SKM-1 (cell line): Measurements from ENCODE around the gene KDM4B.

ENCODE experiments used
- DNase-seq: peaks from one replicate; lab custom pipeline; 2025; ENCODE audit not compliant: unreplicated experiment; lab: John Stamatoyannopoulos, UW

The KDM4B gene

DNA sequence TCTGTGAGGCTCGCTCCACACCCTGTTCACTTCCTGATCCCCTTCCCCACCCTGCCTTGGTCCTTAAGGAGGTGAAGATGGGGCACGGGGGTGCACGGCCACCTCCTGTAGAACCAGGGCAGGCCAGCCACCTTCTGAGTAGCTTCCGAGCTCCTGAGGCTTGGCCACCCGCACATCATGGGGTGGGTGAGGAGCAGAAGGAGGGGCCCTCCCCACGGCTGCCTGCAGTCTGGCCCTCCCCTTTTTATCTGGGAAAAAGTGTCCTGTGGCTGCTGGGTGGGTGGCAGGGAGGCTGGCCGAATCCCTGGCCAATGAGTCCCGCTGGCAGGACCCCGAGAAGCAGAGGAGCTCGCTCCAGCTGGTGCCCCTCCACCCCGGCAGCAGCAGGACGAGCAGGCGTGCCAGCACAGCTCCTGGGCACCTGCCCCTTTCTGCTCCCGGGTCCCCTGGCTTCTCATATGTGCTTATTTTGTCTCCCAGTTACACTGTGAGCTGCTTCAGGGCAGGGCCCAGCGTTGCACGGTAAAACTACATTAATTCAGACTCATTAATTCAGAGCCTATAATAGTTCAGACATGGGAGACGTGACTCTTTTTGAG is 135.0 kb downstream of the KDM4B start:
- DNase-seq = no peak

DNA sequence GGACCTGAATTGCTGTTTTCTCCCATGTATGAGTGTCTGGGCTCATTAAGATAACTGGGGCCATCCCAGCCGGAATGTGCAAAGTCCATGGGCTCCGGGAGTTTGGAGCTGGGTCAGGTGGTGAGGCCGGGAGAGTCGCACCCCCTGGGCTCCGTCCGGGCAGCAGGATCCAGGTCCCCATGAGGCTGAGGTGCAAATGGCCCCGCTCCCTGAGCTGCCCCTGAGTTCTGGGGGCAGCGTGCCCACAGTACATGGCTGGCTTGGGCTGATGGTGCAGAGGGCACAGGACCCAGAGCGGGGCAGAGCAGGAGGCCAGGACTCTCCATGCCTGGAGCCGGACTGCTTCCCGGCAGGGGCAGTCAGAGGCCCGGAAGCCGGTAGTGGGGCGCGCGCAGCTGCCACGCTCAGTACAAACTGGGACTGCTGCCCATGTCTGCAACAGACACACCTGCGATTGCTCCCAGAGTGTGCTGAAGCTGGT is 136.0 kb downstream of the KDM4B start:
- DNase-seq = no peak

DNA sequence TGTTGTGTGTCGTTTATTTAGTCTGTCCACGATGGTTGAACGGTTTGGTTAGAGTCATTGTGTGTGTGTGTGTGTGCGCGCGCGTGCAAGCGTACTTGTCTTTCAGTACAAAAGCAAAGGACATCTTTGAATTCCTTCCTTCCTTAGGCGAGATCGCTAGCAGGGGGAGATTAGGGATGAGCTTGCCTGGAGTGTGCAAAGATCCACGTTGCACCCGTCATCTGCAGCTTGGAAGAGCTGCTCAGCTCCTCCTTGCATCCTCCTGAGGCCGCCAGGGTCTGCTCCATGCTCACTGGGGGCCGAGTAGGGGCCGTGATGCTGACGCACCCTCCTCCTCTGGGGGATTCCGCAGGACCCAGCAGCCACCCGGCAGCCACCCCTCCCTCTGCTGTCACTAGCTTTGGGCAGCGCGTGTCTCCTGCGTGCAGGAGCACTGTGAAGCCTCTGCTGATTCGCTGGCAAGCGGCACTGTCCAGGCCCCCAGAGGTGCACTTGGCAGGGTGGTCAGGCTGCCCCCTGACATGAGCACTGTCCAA is 137.3 kb downstream of the KDM4B start:
- DNase-seq = no peak

DNA sequence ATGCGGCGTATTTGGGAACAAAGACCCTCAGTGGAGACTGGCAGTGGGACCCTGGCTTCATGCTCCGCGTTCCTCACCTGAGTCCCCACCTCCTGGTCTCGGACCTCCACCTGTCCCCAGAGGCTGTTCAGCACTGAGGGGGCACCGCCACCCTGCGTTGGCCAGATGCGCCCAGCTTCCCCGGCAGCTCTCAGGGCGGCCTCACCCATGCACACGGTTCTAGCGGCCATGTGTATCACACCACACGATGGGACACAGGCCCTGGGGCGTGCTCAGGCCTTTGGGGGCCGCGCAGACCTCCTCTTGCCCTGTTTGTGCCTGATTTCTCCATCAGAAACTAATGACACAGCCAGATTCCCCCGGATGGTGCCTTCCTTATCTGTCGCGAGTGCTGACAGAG is 138.1 kb downstream of the KDM4B start:
- DNase-seq = no peak

DNA sequence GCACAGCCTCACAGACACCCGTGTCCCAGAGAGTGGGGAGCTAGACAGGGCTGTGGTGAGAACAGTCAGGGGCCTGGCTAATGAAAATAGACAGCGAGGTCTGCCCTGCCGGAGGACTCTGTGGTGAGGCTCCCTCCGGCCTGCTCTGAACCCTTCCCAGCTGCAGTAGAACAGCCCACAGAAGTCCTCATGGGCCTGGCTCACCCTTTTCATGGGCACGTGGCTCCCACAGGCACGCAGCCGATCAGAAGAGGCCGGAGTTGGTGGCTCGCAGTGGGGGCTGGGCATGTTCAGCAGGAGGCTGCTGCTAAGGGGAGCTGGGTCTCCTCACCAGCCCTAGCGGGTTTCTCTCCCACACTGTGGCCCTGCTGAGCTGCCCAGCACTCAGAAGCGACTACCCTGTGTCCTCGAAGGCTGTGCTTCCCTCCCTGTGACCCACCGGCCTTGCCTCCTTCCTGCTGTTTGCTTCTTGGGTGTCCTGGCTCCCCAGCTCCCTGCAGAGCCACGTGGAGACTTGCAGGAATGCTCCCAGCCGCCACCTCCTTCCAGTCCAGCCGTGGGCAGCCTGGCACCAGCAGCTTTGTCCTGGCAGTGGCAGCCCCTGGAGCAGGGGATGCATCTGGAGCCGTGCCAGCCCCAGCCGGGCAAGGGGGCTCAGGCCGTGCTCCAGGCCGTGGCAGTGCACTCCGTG is 138.7 kb downstream of the KDM4B start:
- DNase-seq = no peak

DNA sequence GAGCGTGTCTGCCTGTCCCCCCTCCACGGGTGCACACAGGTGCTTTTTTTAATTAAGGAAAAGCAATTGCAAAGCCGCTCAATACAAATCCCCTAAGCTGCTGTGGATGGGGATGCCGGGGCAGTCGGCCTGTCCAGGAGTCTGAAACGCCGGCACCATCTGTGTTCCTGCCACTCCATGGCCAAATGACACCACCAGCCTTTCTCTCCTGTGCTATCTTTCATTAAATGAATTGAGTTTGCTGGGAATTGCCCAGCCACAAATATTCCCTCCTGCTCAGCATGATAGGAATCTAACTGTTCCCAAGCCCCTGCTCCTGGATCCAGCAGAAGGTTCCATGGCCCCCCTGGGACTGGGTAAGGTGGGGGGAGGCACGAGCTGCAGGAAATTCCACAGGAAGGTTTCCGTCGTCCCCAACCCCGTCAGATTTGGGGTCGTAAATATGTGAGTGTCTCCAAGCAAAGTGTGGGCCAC is 139.2 kb downstream of the KDM4B start:
- DNase-seq = no peak

DNA sequence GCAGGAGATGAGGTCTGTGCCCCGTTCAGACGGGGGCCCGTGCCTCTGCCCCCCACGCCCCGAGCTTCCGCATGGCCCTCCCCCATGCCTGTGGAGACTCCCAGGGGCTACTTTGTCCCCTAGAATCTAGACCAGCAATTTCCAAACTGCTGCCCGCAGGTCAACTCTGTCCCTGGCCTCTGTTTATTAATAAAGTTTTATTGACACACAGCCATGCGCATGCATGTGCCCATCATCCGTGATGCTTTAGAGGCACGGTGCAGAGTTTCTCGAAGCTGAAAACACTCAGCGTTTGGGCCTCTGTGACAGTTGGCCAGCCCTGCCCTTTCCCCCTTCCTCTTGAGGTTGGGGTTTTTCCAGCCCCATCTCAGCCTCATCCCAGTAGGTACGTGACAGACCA is 140.0 kb downstream of the KDM4B start:
- DNase-seq = no peak

DNA sequence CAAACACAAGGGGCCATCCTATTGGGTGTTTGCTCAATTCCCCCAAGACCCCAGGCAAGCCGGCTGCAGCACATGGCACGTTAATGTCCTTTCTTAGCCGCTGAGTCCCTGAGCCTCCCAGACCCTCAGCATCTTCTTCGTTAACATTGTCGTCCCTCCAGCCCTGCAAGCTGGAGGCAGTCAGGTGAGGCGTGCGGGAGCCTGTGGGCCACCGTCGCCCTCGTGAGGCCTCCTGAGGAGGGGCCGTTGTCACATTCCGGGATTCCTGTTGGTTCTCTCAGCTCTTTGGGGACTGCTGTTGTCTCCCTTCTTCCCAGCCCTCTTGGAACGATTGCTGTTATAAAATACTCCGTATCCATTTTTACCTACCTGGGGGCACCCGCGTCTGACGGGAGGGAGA is 140.6 kb downstream of the KDM4B start:
- DNase-seq = no peak

DNA sequence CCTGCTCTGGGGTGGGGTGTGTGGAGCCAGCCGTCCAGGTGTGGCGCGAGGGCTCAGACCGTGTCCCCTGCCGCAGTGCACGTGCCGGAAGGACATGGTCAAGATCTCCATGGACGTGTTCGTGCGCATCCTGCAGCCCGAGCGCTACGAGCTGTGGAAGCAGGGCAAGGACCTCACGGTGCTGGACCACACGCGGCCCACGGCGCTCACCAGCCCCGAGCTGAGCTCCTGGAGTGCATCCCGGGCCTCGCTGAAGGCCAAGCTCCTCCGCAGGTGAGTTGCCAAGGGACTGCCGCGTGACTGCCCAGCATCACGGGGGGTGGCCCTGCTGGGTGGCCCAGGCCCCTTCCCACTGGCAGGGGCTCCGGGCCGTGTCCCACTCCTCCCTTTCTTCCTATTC is 141.6 kb downstream of the KDM4B start:
- no peak for DNase-seq

DNA sequence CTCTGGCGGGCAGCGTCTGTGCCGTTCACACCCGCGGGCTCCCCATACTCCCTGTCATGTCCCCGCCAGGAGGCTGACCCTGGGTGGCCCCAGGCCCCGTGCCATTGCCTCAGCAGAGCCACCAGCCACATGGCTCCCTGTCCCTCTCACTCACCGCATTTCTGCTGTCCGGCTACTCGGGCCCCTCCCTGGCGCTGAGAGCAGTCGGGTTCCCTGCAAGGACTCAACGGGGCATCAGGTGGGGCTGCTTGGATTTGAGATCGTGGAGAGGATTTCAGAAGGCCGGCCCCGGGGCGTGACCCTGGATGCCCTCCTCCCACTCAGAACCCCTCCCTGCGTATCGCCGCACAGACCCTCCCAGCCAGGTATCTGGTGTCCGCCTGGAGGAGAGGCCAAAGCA is 142.1 kb downstream of the KDM4B start:
- DNase-seq = no peak

DNA sequence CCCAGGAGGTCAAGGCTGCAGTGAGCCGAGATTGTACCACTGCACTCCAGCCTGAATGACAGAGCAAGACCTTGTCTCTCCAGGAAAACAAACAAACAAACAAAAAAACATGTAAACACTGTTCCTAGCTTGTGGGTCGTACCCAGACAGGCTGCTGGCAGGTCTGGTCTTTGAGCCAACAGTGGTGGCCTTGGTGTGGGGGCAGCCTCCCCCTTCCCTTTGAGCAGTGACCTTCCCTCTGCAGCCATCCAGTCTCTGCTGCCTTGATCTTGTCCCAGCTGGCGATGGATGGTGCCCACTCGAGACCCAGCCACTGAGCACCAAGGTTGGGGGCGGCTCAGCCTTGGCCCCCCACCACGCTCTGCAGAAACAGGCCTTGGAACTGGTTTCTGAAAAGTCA is 143.3 kb downstream of the KDM4B start:
- DNase-seq = no peak

DNA sequence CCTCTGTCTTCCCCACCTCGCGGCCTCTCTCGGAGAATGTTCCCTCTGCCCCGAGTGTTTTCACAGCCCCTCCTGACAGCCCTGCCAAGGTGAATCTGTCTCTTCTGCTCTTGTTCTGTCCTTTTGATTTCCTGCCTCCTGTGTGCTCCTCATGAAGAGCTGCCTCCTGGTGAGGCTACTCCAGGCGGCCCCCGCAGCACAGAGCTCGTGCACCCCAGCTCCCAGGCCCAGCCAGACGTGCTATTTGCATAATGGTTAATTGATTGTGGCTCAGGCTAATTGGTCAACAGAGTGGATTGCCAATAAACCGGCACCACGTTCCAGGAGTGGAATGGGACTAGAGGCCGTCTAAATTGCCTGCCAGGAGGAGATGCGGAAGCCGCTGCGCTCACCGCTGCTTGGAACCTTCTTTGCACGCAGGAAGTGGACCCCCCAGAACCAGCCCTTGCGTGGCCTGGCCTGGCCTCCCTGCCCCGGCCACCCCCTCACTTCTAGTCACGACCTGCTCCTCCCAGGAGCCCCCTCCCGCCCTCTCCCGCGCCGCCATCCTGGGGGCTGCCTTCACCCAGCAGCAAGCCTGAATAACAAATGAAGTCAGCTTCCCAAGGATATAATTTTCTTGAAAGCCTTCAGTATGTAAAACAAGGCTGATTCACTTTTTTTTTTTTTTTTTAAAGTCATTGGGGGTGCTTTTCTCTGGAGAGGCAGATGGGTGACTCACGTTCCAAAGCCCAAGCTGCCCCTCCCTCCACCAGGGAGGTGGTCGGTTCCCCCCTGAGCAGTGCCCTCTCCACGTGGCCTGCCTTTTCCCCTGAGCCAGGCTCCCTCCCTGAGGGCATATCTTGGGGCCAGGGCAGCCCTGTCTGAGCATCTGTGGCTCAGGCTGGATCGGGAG is 144.0 kb downstream of the KDM4B start:
- no peak for DNase-seq

DNA sequence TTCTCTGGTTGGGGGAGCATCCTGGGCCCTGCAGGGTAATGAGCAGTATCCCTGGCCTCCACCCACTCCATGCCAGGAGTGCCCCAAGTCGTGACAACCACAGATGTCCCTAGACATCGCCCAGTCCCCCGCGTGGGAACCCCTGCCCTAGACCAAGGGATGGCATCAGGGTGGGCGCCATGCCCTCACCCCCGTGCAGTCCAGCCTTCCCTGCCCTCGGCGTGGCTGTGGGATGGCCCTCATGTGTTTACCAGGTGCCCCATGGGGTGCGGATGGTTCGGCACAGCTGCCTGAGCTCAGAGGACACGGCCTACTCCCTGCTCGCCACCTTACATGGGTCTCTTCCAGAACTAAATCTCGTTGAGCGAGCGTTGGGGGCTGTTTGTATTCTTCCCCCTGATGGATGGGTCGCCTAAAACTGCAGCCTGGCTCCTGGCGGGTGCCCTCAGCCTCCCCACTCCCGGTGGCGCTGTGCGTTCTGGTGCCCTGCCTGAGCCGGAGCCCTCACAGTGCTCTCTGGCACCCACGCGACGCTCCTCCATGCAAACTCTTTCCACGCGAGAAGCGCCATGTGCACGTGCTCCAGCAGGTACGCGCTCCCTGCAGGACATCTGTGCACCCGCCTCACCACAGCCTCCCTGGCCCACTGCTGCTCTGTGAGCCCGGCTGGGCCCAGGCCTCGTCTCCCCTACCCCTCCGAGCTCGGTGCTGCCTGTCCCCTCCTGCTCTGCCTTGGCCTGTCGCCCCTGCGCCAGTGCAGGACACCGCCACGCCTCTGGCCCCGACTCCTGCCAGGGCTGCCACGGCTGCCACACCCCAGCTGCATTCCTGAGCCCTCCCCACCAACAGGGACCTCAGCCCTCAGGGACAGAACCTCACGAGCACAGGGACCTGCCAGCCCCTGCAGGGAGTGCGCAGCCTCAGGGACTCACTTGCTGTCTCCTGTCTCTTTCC is 145.0 kb downstream of the KDM4B start:
- DNase-seq = no peak

DNA sequence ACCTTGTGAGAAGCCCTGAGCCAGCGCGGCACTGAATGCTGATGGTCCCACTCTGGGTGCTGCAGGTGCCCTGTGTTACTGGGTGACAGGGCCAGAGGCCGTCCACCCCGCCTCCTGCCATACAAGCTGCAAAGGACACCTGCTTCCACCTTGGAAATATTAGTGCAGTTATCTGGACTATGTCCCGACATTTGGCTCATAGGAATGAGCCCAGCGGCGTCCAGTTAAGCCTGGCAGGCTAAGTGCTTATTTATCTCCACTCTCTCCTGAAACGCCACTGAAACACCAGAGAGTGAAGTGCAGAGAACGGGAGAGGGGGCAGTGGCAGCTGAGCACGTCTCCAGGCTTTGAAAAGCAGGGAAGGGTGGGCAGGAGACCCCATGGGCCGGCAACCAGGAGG is 145.8 kb downstream of the KDM4B start:
- DNase-seq = no peak

DNA sequence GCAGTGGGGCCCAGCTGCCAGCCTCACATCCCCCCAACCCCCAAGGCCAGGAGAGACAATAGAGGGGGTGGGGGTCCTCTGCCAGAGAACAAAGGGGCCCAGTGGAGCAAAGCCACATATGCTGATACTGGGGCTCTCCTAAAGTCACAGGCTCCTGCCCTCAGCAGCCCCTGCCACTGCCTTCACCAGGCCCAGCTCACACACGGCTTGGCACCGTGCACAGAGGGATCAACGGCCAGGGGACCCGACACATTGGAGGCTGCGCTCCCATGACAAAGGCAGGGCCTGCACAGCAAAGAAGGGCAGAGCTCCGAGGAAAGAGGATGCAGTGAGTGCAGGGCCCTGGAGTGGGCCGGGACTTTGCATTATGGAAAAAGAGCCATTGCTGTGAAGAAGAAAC is 146.4 kb downstream of the KDM4B start:
- DNase-seq = no peak

DNA sequence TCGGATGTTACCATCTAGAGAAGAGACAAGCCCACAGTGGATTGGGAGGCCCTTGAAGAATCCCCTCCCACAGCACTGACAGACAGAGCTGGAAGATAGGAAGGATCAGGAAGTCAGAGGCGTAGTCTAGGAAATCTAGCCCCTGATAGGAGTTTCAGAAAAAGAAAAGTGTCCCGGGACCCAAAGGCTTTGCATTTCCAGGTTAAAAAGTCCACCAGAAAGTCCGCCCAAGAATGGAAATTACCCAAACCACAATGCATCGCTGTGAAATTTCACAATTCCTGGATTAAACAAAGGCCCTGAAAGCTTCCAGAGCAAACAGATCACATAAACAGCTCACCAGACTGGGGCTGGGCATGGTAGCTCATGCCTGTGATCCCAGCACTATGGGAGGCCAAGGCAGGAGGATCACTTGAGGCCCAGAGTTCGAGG is 146.9 kb downstream of the KDM4B start:
- DNase-seq = no peak

DNA sequence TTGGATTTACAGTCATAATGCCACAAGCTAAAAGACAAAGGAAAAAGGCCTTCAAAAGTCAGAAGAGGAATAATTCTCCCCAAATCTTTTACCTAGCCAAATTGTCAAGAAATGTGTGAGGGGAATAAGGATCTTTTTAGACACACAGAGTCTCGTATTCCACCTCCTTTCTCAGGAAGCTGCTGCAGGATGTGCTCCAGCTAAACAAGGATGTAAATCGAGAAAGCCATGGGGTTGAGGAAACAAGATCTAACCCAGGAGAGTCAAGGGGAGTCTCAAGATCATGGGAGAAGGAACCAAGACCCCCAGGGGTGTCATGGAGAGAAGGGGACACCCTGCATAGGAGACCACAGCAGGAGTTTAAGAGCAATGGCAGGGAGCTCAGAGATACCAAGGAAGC is 147.4 kb downstream of the KDM4B start:
- DNase-seq = no peak

DNA sequence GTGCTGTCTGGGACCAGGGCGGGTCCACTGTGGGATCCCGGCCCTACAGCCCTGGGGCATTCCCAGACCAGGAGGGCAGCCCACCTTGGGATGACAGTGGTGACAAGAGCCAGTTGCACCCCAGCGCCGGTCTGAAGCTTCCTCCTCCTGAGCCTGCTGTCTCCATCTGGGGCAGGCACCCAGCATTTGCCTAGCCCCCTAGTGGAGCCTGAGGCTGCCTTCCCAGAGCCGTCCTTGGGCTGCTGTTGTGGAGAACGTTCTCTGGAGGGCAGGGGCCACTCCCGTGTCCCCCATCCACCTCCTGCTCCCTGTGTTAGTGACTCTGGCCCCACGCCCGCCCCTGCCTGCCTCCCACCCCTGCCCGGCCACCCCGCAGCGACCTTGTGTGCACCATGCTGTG is 148.5 kb downstream of the KDM4B start:
- no peak for DNase-seq

DNA sequence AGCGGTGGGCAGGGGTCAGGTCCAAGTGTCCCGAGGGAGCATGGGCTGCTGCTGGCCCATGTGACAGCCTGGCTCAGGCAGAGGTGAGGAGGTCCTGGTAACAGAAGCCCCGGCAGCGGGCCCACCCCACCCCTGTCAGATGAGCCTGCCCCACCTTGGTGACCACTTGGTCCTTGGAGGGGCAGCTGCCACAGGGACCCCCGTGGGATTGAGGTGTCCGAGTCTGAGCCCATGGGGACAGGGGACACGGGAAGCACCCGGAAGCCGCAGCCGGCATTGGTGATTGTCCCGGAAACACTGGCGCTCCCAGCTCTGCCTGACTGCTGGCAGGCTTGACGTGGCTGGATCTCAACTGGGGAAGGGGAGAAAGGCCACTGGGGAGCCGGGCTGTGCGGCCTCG is 149.1 kb downstream of the KDM4B start:
- DNase-seq = no peak

DNA sequence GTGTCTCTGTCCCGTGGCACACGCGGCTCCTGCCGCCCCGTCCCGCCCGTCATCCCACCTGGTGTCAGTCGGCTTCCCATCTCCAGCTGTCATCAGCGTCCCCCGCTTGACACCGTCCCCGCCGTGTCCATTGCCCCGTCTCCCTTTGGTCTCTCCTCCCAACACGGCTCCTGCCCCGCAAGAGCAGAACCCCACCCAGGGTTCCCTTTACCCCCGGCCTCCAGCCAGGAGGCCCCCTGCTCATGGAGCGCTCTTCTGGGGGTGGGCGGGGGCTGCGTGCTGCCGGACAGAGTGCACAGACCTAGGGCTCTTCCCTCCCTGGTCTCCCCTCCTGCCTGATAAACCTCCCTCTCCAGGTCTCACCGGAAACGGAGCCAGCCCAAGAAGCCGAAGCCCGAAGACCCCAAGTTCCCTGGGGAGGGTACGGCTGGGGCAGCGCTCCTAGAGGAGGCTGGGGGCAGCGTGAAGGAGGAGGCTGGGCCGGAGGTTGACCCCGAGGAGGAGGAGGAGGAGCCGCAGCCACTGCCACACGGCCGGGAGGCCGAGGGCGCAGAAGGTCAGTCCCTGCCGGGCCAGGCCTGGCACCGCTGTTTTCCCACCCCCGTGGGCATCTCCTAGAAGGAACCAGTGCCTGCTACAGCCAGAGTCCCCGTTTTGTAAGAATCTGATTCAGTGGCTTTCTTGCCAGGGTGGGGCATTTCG is 150.5 kb downstream of the KDM4B start:
- no peak for DNase-seq
